Lower leg skin (tissue), 4 donors: Measurements from ENCODE around the gene PLXNB1. TPM values are rescaled to one million over a fixed set of nuclear protein-coding genes. Genes with fewer than 3 reads are reported as not detected.

ENCODE experiments used
- DNase-seq, 2 donors: peaks; one replicate each; pipeline ENCODE4 v3.0.0-alpha.2; 2019; ENCODE audit warnings: low spot score in 2 of 2
- H3K4me3 ChIP-seq: fragments of 200-600 bp; sonication (generic); 2 replicates; pipeline ENCODE4 v1.5.1; 2017; ENCODE audit warnings: mild to moderate bottlenecking, low read depth; ENCODE audit not compliant: poor library complexity, severe bottlenecking
- POLR2A ChIP-seq, 2 donors: fragments of 450-650 bp; IDR thresholded peaks; one replicate each; pipeline ENCODE4 v1.6.1; 2016 to 2017; ENCODE audit warnings: antibody characterized with exemption in 2 of 2, mild to moderate bottlenecking in 1 of 2, moderate library complexity in 1 of 2
- WGBS, 2 donors: methylation state at CpG; one replicate each; pipeline ENCODE4 v1.1.5; 2018; 5-methylcytosine and 5-hydroxymethylcytosine counted together
- intact Hi-C: fragments of 100-400 bp; cut with DNase I; formaldehyde crosslinking; loops from one replicate; pipeline ENCODE4 v1.15.0; 2023; ENCODE audit warnings: low total_unique reads
- total RNA-seq, 4 donors: library from RNA; depleted of rRNA; stranded (reverse); fragments of >200 nt; gene quantifications; one replicate each; pipeline ENCODE4 v1.1.0, GENCODE V29; 2016
- TF ChIP-seq, protein P1 (sequence below), 3 donors: fragments of 450-650 bp; IDR thresholded peaks; one replicate each; pipeline ENCODE4 v1.5.1; 2016; ENCODE audit warnings: antibody characterized with exemption in 3 of 3, mild to moderate bottlenecking in 3 of 3, moderate library complexity in 2 of 3

The PLXNB1 gene
- 100 to 1,000 TPM; 111 to 227 (median 145) TPM for total RNA-seq

DNA sequence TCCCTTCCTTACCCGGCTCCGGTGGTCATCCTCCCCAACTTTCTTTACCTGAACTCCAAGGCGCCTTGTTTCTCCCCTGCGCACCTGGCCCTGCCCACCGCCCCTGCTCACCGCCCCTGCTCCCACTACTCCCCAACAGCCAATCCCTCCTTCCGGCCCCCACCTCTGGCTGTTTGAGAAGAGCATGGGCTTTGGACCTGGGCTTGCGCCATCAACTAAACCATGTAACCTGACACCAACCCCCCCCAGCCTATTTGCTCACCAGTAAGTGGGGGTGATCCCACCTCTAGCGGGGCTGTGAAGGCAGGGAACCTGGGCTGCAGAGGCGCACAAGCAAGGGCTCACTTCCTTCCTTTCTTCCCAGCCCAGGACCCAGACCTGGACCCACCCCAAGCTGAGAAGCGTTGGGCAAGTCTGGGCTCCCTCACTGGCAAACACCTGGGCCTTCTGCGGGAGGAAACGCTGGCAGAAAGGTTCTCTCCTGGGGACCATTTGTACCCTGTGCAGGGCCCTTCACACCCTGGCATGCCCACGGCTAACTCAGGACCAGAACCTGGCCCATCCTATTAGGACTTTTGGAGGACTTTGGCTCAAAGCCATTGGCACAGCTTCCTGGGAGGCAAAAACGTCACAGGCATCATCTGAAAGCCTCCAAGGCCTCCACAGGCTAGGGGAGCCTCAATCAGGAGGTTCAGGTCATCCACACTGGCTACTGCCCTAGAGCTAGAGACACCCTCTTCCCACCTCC is at the start of gene PLXNB1:
PLXNB1 (minus strand) TSS at position 127 of the 748 bp plus-strand sequence. CDS start 5,475 bp downstream, outside the sequence.
- 10 to 17% methylated on average over 15 of the region's 15 CpGs for WGBS, 2 donors
- H3K4me3 ChIP-seq = peak within 1 kb of the TSS; percentile 71
- TF ChIP-seq, protein P1, sequence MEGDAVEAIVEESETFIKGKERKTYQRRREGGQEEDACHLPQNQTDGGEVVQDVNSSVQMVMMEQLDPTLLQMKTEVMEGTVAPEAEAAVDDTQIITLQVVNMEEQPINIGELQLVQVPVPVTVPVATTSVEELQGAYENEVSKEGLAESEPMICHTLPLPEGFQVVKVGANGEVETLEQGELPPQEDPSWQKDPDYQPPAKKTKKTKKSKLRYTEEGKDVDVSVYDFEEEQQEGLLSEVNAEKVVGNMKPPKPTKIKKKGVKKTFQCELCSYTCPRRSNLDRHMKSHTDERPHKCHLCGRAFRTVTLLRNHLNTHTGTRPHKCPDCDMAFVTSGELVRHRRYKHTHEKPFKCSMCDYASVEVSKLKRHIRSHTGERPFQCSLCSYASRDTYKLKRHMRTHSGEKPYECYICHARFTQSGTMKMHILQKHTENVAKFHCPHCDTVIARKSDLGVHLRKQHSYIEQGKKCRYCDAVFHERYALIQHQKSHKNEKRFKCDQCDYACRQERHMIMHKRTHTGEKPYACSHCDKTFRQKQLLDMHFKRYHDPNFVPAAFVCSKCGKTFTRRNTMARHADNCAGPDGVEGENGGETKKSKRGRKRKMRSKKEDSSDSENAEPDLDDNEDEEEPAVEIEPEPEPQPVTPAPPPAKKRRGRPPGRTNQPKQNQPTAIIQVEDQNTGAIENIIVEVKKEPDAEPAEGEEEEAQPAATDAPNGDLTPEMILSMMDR (IDR thresholded peaks at IDR 0.05) = peak in 1 of 3 donors; percentile 70
- no peak for TF ChIP-seq POLR2A (IDR thresholded peaks at IDR 0.05)
- intact Hi-C loops = no loop called here
- peak; percentile 84 to 95 for DNase-seq

DNA sequence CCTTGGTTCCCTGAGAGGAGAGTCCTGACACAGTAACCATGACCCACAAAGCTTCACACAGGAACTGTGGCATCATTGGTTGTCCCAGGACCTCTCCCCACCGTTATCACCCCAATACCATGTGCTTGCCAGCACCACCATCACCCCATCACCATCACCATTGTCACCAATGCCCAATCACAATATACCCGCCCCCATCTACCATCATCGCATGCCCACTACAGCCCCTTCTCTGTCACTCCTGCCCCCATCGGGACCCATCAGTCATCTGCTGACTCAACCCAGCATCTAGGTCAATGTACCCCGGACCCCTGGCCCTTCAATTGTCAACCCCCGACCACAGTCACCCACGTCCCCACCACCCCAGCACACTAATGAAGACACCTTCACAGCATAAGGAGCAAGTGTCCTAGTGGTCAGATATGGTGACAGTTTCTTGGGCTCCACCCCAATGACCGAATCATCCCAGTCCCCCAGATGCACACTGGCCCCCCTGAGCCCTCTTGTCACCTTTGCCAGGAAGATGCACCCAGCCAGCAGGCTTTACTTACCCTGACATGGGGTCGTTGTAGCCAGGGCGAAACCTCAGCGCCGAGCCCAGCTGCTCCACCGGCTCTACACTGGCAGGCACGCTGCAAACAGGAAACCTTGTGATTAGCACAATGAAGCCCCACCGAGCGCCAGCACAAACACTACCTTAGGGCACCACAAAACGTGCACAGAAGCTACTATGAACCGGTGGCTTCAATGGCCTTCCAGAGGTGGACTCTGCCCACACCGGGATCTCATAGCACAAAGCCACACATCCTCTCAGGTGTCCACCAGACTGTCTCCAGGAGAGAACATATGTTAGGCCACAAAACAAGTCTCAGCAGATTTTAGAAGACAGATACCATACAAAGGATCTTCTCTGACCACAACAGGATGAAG is 49.0 kb upstream of the PLXNB1 start:
- 81 to 84% methylated on average over 13 to 19 of the region's 19 CpGs for WGBS, 2 donors
- intact Hi-C loops = no loop called here
- H3K4me3 ChIP-seq = no peak overlapping the region
- no peak for TF ChIP-seq POLR2A (IDR thresholded peaks at IDR 0.05)
- TF ChIP-seq, protein P1 (IDR thresholded peaks at IDR 0.05) = no peak
- DNase-seq = no peak

DNA sequence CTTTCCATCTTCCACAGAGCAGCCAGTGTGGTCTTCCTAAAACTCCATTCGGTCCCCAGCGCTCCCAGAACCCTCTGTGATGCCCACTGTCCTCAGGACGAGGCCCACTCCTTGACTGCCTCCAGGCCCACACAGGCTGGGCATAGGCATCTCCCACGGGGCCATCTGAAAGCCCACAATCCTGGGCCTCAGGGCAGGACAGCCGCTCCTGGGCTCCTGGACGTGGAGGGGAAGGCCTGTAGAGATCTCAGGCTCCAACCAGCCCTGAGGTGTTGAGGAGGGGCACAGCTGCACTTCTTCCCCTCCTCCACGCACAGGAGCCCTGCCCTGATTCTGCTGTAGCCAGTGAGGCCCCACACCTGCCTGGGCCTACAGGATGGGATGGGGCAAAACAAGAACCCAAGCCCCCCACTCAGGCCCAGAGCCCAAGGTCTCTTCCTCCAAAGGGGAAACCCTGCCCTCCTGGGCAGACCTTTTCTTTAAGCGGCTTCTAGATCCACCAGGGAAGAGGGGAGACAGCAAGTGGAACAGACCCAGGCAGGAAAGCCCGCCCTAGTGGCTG is 48.2 kb upstream of the PLXNB1 start:
- DNase-seq = no peak
- 85 to 91% methylated on average over 9 of the region's 9 CpGs for WGBS, 2 donors
- TF ChIP-seq, protein P1 (IDR thresholded peaks at IDR 0.05) = no peak
- TF ChIP-seq POLR2A (IDR thresholded peaks at IDR 0.05) = no peak
- no peak overlapping the region for H3K4me3 ChIP-seq
- intact Hi-C loops = no loop called here

DNA sequence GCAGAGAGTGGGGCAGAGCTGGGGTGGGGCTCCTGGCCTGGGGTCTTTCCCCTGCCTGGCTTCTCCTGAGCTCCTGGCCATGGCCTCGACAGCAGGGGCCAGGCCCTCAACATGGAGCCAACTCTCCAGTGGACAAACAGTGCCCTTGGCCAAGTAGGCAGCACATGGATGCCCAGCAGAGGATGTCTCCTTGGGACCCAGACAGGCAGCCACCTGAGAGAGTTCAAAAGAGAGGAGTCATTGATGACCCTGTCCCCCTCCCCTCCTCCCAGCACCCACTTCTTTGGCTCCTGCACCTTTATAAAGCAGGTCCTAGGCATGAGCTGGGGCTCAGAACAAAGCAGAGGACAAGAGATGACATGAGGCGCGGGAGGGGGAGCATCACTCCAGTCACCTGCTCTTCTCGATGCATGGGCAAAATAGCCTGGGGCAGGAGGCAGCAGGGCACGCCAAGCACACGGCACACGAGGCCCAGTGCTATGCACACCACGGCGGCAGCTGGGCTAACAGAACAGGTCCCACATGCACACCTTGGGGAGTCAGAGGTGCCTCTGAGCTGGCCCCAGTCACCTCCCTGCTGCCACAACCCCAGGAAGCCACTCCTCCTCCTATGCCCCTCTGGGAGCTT is 46.7 kb upstream of the PLXNB1 start:
- no peak for DNase-seq
- no peak overlapping the region for H3K4me3 ChIP-seq
- no peak for TF ChIP-seq POLR2A (IDR thresholded peaks at IDR 0.05)
- 74 to 79% methylated on average over 9 of the region's 9 CpGs for WGBS, 2 donors
- intact Hi-C loops = no loop called here

DNA sequence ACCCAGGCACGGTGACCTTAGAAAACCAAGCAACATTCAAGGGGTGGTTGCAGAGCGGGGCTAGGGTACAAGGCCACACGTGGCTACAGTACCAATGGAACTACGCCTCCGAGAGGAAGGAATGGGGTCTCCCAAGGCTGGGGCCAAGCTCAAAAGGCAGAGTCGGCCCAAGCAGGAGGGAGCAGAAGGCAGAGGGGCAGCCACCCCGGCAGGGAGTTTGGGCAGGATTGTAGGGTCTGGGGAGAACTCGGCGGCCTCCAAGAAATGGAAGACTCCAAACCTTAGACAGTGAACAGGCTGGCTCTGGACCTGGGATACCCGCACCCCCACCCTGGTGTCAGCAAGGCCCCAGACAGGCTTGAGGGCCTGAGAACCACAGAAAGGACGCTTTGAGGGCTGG is 45.3 kb upstream of the PLXNB1 start:
- DNase-seq = no peak
- 76 to 86% methylated on average over 11 of the region's 11 CpGs for WGBS, 2 donors
- TF ChIP-seq, protein P1 (IDR thresholded peaks at IDR 0.05) = no peak
- TF ChIP-seq POLR2A (IDR thresholded peaks at IDR 0.05) = no peak
- intact Hi-C loops = no loop called here
- H3K4me3 ChIP-seq = no peak overlapping the region
